H9 (cell line): ENCODE results near the gene TFEB. TPM values are rescaled to one million over a fixed set of nuclear protein-coding genes. Genes with fewer than 3 reads are reported as not detected.

Experiments used
- DNase-seq: peaks from one replicate; pipeline ENCODE4 v3.0.0-alpha.2; 2017
- H2AFZ ChIP-seq: one replicate; pipeline ENCODE4 v1.6.1; 2013; ENCODE audit warnings: mild to moderate bottlenecking, low read length, control low read depth, moderate library complexity
- H2AK5ac ChIP-seq: 2 replicates; pipeline ENCODE4 v1.6.1; 2013; ENCODE audit warnings: low read length, control low read depth, mixed read lengths; ENCODE audit not compliant: insufficient read length
- H2BK120ac ChIP-seq: one replicate; pipeline ENCODE4 v1.6.1; 2013; ENCODE audit warnings: low read depth, mild to moderate bottlenecking, low read length, control low read depth, inconsistent platforms; ENCODE audit not compliant: poor library complexity, severe bottlenecking
- H2BK12ac ChIP-seq: 2 replicates; pipeline ENCODE4 v1.6.1; 2013; ENCODE audit warnings: low read length, control low read depth, mixed read lengths, low read depth; ENCODE audit not compliant: insufficient read length
- H2BK15ac ChIP-seq: 2 replicates; pipeline ENCODE4 v1.6.1; 2013; ENCODE audit warnings: low read depth, low read length, control low read depth
- H2BK20ac ChIP-seq: one replicate; pipeline ENCODE4 v1.6.1; 2013; ENCODE audit warnings: low read depth, mild to moderate bottlenecking, low read length, control low read depth, inconsistent platforms; ENCODE audit not compliant: poor library complexity, severe bottlenecking
- H2BK5ac ChIP-seq: 2 replicates; pipeline ENCODE4 v1.6.1; 2013; ENCODE audit warnings: low read length, control low read depth, mixed read lengths; ENCODE audit not compliant: insufficient read length
- H3K14ac ChIP-seq: 2 replicates; pipeline ENCODE4 v1.6.1; 2013; ENCODE audit warnings: low read length, control low read depth; ENCODE audit not compliant: insufficient read depth
- H3K18ac ChIP-seq: 2 replicates; pipeline ENCODE4 v1.6.1; 2013; ENCODE audit warnings: low read depth, mild to moderate bottlenecking, mixed read lengths, low read length, control low read depth; ENCODE audit not compliant: insufficient read length
- H3K23ac ChIP-seq: 2 replicates; pipeline ENCODE4 v1.6.1; 2013; ENCODE audit warnings: low read length, control low read depth, mixed read lengths, low read depth; ENCODE audit not compliant: insufficient read length
- H3K23me2 ChIP-seq: 2 replicates; pipeline ENCODE4 v1.6.1; 2013; ENCODE audit warnings: low read depth, mild to moderate bottlenecking, mixed read lengths, low read length, control low read depth; ENCODE audit not compliant: insufficient read length, poor library complexity, severe bottlenecking
- H3K27ac ChIP-seq: 2 replicates; pipeline ENCODE4 v1.5.1; 2013; ENCODE audit warnings: low read length, control low read depth, mixed read lengths, low read depth; ENCODE audit not compliant: insufficient read length
- H3K27me3 ChIP-seq: 2 replicates; pipeline ENCODE4 v1.6.1; 2013; ENCODE audit warnings: low read length, control low read depth, inconsistent platforms; ENCODE audit not compliant: insufficient read depth
- H3K4ac ChIP-seq: 2 replicates; pipeline ENCODE4 v1.6.1; 2013; ENCODE audit warnings: low read depth, mild to moderate bottlenecking, control low read depth, inconsistent platforms, low read length, moderate library complexity
- H3K4me1 ChIP-seq: 2 replicates; pipeline ENCODE4 v1.6.1; 2013; ENCODE audit warnings: low read length, control low read depth, inconsistent platforms; ENCODE audit not compliant: insufficient read depth
- H3K4me2 ChIP-seq: 2 replicates; pipeline ENCODE4 v1.6.1; 2013; ENCODE audit warnings: low read length, control low read depth, mixed read lengths; ENCODE audit not compliant: insufficient read length, insufficient read depth
- H3K56ac ChIP-seq: 2 replicates; pipeline ENCODE4 v1.6.1; 2013; ENCODE audit warnings: low read depth, mild to moderate bottlenecking, mixed read lengths, low read length, control low read depth; ENCODE audit not compliant: insufficient read length
- H3K79me1 ChIP-seq: 2 replicates; pipeline ENCODE4 v1.6.1; 2013; ENCODE audit warnings: low read depth, mild to moderate bottlenecking, moderate library complexity, low read length, control low read depth, inconsistent platforms; ENCODE audit not compliant: insufficient read depth, poor library complexity, severe bottlenecking
- H3K79me2 ChIP-seq: 2 replicates; pipeline ENCODE4 v1.6.1; 2013; ENCODE audit warnings: low read length, control low read depth, inconsistent platforms; ENCODE audit not compliant: insufficient read depth
- H3K9ac ChIP-seq: 2 replicates; pipeline ENCODE4 v1.6.1; 2013; ENCODE audit warnings: low read length, control low read depth, mixed read lengths; ENCODE audit not compliant: insufficient read length; ENCODE audit errors: extremely low read depth
- H3K9me3 ChIP-seq: one replicate; pipeline ENCODE4 v1.6.1; 2013; ENCODE audit warnings: low read depth, low read length, inconsistent platforms; ENCODE audit not compliant: control insufficient read depth
- H3T11ph ChIP-seq: one replicate; pipeline ENCODE4 v1.6.1; 2013; ENCODE audit warnings: mild to moderate bottlenecking, low read length, control low read depth, inconsistent platforms
- H4K20me1 ChIP-seq: one replicate; pipeline ENCODE4 v1.6.1; 2013; ENCODE audit not compliant: control insufficient read depth, insufficient read length, insufficient read depth
- H4K5ac ChIP-seq: 2 replicates; pipeline ENCODE4 v1.6.1; 2013; ENCODE audit warnings: low read depth, mild to moderate bottlenecking, mixed read lengths, low read length, control low read depth; ENCODE audit not compliant: insufficient read length
- H4K8ac ChIP-seq: replicated peaks from 2 replicates; pipeline ENCODE4 v1.6.1; 2013; ENCODE audit warnings: low read length, control low read depth, mixed read lengths, low read depth; ENCODE audit not compliant: insufficient read length
- H4K91ac ChIP-seq: 2 replicates; pipeline ENCODE4 v1.6.1; 2013; ENCODE audit warnings: low read depth, mild to moderate bottlenecking, moderate library complexity, mixed read lengths, low read length, control low read depth; ENCODE audit not compliant: insufficient read length
- H3K27ac Mint-ChIP-seq, 3 experiments: 2 replicates in 2 of 3; 3 replicates in 1 of 3; pipeline ENCODE4 v1.8.0; 2020 to 2021; ENCODE audit warnings: mixed read lengths in 3 of 3, mild to moderate bottlenecking in 1 of 3, moderate library complexity in 1 of 3
- H3K27me3 Mint-ChIP-seq: 2 replicates; pipeline ENCODE4 v1.8.0; 2021; ENCODE audit warnings: low read depth, mild to moderate bottlenecking, moderate library complexity, mixed read lengths
- H3K36me3 Mint-ChIP-seq, 3 experiments: 2 replicates in 2 of 3; 3 replicates in 1 of 3; pipeline ENCODE4 v1.8.0; 2020 to 2021; ENCODE audit warnings: low read depth in 3 of 3, mixed read lengths in 3 of 3; ENCODE audit not compliant: insufficient read depth in 1 of 3
- H3K4me1 Mint-ChIP-seq, 2 experiments: 2 replicates each; pipeline ENCODE4 v1.8.0; 2020; ENCODE audit warnings: mixed read lengths in 2 of 2
- H3K4me3 Mint-ChIP-seq, 2 experiments: 2 replicates in 1 of 2; 3 replicates in 1 of 2; pipeline ENCODE4 v1.8.0; 2020 to 2021; ENCODE audit warnings: mild to moderate bottlenecking in 2 of 2, mixed read lengths in 2 of 2, moderate library complexity in 1 of 2
- H3K9me3 Mint-ChIP-seq, 2 experiments: 2 replicates in 1 of 2; 3 replicates in 1 of 2; pipeline ENCODE4 v1.8.0; 2020; ENCODE audit warnings: mild to moderate bottlenecking in 2 of 2, mixed read lengths in 2 of 2, moderate library complexity in 1 of 2
- whole genome bisulfite sequencing: extraction: QIAGEN DNeasy Blood & Tissue Kit; methylation state at CpG from one replicate; pipeline ENCODE4 v1.1.7; 2013; ENCODE audit warnings: missing lambda C conversion rate, low lambda C conversion rate, mixed read lengths; ENCODE audit not compliant: insufficient read length; ENCODE audit errors: extremely low coverage; 5-methylcytosine and 5-hydroxymethylcytosine counted together
- total RNA-seq: library from RNA; stranded (reverse); gene quantifications from 2 replicates; pipeline ENCODE4 v1.2.1, GENCODE V29; 2021
- TF ChIP-seq, protein P1 (sequence below): fragments of 200-600 bp; sonication (generic); conservative IDR thresholded peaks from 3 replicates; pipeline ENCODE4 v1.8.0; 2021; ENCODE audit warnings: antibody characterized with exemption, mild to moderate bottlenecking

TFEB gene
- total RNA-seq, 1 experiment from 2014 or later, result 1.2 TPM

DNA sequence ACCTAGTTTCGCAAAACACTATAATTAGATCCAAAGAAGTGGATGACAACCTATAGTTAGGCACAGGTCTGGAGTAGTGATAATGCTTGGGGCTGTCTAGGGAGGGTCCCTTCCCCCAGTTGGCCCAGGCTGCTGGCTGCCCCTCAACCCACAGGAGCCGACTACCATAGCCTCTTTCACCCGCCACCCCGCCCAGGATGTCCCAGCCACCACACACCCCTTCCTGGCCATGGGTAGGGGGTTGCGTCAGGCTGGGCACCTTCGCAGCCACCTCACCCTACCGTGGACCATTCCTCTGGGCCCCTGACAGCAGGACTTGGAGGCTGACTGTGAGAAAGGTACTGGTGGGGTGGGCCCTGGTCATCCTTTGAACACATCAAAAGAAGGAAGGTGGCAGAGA lies 8.5 kb downstream of the TFEB start:
- no peak overlapping the region for H2BK15ac ChIP-seq
- peaks cover 39 to 43% of the 10 kb centered on the region in 2 experiments for H3K4me1 Mint-ChIP-seq
- H3K27ac ChIP-seq, result no peak overlapping the region
- TF ChIP-seq, protein P1, sequence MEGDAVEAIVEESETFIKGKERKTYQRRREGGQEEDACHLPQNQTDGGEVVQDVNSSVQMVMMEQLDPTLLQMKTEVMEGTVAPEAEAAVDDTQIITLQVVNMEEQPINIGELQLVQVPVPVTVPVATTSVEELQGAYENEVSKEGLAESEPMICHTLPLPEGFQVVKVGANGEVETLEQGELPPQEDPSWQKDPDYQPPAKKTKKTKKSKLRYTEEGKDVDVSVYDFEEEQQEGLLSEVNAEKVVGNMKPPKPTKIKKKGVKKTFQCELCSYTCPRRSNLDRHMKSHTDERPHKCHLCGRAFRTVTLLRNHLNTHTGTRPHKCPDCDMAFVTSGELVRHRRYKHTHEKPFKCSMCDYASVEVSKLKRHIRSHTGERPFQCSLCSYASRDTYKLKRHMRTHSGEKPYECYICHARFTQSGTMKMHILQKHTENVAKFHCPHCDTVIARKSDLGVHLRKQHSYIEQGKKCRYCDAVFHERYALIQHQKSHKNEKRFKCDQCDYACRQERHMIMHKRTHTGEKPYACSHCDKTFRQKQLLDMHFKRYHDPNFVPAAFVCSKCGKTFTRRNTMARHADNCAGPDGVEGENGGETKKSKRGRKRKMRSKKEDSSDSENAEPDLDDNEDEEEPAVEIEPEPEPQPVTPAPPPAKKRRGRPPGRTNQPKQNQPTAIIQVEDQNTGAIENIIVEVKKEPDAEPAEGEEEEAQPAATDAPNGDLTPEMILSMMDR, result no peak
- H2BK12ac ChIP-seq, result no peak overlapping the region
- no peak overlapping the region for H3K4ac ChIP-seq
- H2AK5ac ChIP-seq, result no peak overlapping the region
- H3K27ac Mint-ChIP-seq, result no peak overlapping the region
- no peaks in the 10 kb centered on the region for H3K79me1 ChIP-seq
- H3K4me3 Mint-ChIP-seq, result no peak overlapping the region
- no peak overlapping the region for H4K5ac ChIP-seq
- no peaks in the 10 kb centered on the region for H3K9me3 Mint-ChIP-seq
- H3K27me3 Mint-ChIP-seq, result peaks cover 18% of the 10 kb centered on the region
- H2BK5ac ChIP-seq, result no peak overlapping the region
- H2BK20ac ChIP-seq, result no peak overlapping the region
- H4K20me1 ChIP-seq, result no peaks in the 10 kb centered on the region
- no peaks in the 10 kb centered on the region for H3K36me3 Mint-ChIP-seq
- H3K14ac ChIP-seq, result no peak overlapping the region
- no peak overlapping the region for H3K4me2 ChIP-seq
- H3K27me3 ChIP-seq, result no peaks in the 10 kb centered on the region
- no peaks in the 10 kb centered on the region for H3K79me2 ChIP-seq
- H3K23me2 ChIP-seq, result no peaks in the 10 kb centered on the region
- no peak overlapping the region for H4K91ac ChIP-seq
- H3K56ac ChIP-seq, result no peak overlapping the region
- WGBS, result no CpG with 5 or more reads among the region's 7 CpGs
- H4K8ac ChIP-seq, result no peak overlapping the region
- no peak overlapping the region for H3K9ac ChIP-seq
- no peaks in the 10 kb centered on the region for H3K9me3 ChIP-seq
- no peak for DNase-seq
- no peak overlapping the region for H3T11ph ChIP-seq
- H3K4me1 ChIP-seq, result peaks cover 11% of the 10 kb centered on the region; the same call in 1 of the 2 replicates
- H3K18ac ChIP-seq, result no peak overlapping the region
- H2AFZ ChIP-seq, result no peak overlapping the region
- H2BK120ac ChIP-seq, result no peak overlapping the region
- H3K23ac ChIP-seq, result no peak overlapping the region
